ENCODE data around the gene PLA2G12A. TPM values are rescaled to one million over a fixed set of nuclear protein-coding genes. Genes with fewer than 3 reads are reported as not detected.
"Not testable (repeated sequence)": the region's sequence is repeated elsewhere in the genome, so short reads cannot be mapped to it uniquely, and the experiment has no call there.

The PLA2G12A gene
- polyA plus RNA-seq, 5 donors, result 29.2 to 37.8 (median 35.1) TPM

GRCh38 chr4:109683621-109684253 lies 46.1 kb downstream of the PLA2G12A start:
- DNase-seq, result no peak

GRCh38 chr4:109682875-109683274 lies 47.0 kb downstream of the PLA2G12A start:
- DNase-seq, result no peak

DNA sequence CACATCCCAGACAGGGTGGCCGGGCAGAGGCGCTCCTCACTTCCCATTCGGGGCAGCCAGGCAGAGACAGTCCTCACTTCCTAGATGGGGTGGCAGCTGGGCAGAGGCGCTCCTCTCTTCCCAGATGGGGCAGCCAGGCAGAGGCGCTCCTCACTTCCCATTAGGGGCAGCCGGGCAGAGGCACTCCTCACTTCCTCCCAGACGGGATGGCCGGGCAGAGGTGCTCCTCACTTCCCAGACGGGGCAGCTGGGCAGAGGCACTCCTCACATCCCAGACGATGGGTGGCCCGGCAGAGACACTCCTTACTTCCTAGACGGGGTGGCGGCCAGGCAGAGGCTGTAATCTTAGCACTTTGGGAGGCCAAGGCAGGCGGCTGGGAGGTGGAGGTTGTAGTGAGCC lies 50.9 kb downstream of the PLA2G12A start:
- DNase-seq, result not testable (repeated sequence)

GRCh38 chr4:109678472-109678871 lies 51.4 kb downstream of the PLA2G12A start:
- DNase-seq, result not testable (repeated sequence)

GRCh38 chr4:109676886-109677285 lies 53.0 kb downstream of the PLA2G12A start:
- DNase-seq, result no peak

DNA sequence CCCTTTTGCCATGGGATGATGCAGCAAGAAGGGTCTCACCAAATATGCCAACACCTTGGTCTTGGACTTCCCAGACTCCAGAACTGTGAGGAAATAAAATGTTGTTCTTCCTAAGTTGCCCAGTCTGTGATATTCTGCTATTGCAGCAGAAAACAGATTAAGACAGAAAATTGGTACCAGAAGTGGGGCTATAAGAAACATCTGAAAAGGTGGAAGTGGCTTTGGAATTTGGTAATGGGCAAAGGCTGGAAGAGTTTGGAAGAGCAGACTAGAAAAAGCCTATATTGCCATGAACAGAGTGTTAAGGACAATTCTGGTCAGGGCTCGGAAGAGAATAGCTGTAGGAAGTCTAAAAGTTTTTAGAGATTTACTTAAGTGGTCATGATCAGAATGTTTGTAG lies 54.0 kb downstream of the PLA2G12A start:
- no peak for DNase-seq

- peak in 1 of 2 donors; percentile 1 for DNase-seq
These were observed 54.7 kb downstream of the PLA2G12A start for GRCh38 chr4:109675181-109675580.

GRCh38 chr4:109673303-109673702 lies 56.6 kb downstream of the PLA2G12A start:
- DNase-seq, result no peak

DNA sequence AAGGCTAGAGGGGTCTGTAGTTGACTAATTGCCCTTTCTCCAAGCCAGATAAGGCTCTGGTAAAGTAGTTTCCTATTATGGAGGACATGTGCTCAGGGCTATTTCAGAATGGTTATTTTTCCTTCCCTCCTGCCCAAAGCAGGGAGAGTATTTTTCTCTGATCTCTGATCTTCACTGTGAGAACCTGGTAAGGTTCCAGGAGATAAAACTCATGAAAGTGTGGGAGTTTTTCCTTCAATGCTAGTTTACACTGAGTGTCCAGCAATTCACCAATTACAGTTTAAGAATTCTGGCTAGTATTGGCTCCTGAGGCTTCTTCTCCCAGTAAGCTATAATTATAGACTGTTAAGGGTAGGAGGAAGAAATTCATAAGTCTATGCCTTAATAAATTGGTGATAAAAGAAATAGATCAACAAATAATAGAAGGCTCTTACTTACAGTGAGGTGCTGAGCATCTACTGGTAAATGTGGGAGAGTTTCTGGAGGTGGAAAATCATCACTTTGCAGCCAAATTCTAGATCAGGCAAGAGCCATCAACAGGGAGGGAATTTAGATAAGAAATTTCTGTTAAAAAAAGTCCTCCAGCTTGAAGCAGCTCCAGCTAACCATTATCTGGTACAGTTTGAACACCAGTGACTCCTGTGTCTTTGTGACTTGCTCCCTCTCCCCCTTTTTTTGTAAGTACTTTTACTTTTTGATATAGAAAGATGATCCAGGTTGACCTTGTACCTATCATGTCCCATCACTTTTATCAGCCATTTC lies 57.5 kb downstream of the PLA2G12A start:
- no peak for DNase-seq

- no peak for DNase-seq
These were observed 58.5 kb downstream of the PLA2G12A start for GRCh38 chr4:109671350-109671749.

GRCh38 chr4:109665783-109666485 lies 63.9 kb downstream of the PLA2G12A start:
- DNase-seq, result no peak

GRCh38 chr4:109662771-109663170 lies 67.1 kb downstream of the PLA2G12A start:
- no peak for DNase-seq

DNA sequence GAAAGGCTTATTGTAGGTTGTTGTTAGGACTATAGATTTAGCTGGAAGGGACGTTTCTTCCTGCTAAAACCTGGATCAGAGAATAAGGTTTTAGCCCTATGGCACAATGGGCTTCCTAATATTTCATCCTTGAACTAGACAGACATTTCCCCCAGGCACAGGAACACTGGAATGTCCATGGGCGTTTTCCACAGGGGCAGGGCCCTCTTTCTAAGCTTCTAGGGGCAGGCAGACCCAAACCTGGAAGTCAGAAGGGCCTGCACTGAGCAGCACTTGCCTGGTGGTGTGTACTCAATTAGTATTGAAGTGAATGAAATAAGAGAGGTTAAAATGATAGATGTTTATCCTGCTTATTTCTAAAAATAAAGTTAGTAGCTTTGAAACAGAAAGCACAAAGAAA lies 67.8 kb downstream of the PLA2G12A start:
- no peak for DNase-seq

Other genes with a start within 250 kb of the PLA2G12A start
- gene MCUB, start 169.8 kb downstream of the PLA2G12A start, polyA plus RNA-seq (ENCODE audit: insufficient read depth in 1 of 5, insufficient read length in 5 of 5, low replicate concordance in 1 of 5), result 1 to 10 TPM; 4.3 to 8.8 (median 6.2) TPM
- 10 to 100 TPM; 44.9 to 57.3 (median 49.8) TPM for gene CASP6, start 26.6 kb downstream of the PLA2G12A start, polyA plus RNA-seq (ENCODE audit: insufficient read depth in 1 of 5, insufficient read length in 5 of 5, low replicate concordance in 1 of 5)
- gene CFI, start 71.9 kb upstream of the PLA2G12A start, polyA plus RNA-seq (ENCODE audit: insufficient read depth in 1 of 5, insufficient read length in 5 of 5, low replicate concordance in 1 of 5), result 100 to 1,000 TPM in 2 of 5 donors, 10 to 100 TPM in 3; 79.6 to 110 (median 99.6) TPM
- 10 to 100 TPM; 32.3 to 39.5 (median 36.1) TPM for gene GAR1, start 85.7 kb upstream of the PLA2G12A start, polyA plus RNA-seq (ENCODE audit: insufficient read depth in 1 of 5, insufficient read length in 5 of 5, low replicate concordance in 1 of 5)
- under 1 TPM; 0.31 to 0.77 (median 0.64) TPM for gene RRH, start 97.9 kb upstream of the PLA2G12A start, polyA plus RNA-seq (ENCODE audit: insufficient read depth in 1 of 5, insufficient read length in 5 of 5, low replicate concordance in 1 of 5)
- gene LRIT3, start 118.0 kb upstream of the PLA2G12A start, polyA plus RNA-seq (ENCODE audit: insufficient read depth in 1 of 5, insufficient read length in 5 of 5, low replicate concordance in 1 of 5), result under 1 TPM; 0.37 to 0.64 (median 0.59) TPM
- 1 to 10 TPM in 2 of 5 donors, under 1 TPM in 3; 0.73 to 2.1 (median 0.90) TPM for gene EGF, start 182.8 kb upstream of the PLA2G12A start, polyA plus RNA-seq (ENCODE audit: insufficient read depth in 1 of 5, insufficient read length in 5 of 5, low replicate concordance in 1 of 5)

Measured in right lung (tissue), 5 donors.